Measurements from ENCODE around the gene OSBPL1A. TPM values are rescaled to one million over a fixed set of nuclear protein-coding genes. Genes with fewer than 3 reads are reported as not detected.

Gene OSBPL1A
- total RNA-seq, 1 experiment from 2014 or later = 53.1 TPM

GRCh38 chr18:24214144-24214543 is 183.5 kb downstream of the OSBPL1A start:
- Mint-ChIP-seq H3K9me3 (no peaks in the 10 kb centered on the region), H3K4me1 (peaks cover 19% of the 10 kb centered on the region), H3K27ac (no peak overlapping the region), H3K4me3 (no peak overlapping the region), H3K27me3 (ENCODE audit: low read depth) (no peaks in the 10 kb centered on the region), H3K36me3 (0 out of 2 replicates have a peak, but pooled peaks cover 3% of the 10 kb centered on the region)
- DNase-seq (ENCODE audit: low spot score) = no peak
- POLR2A ChIA-PET = no interaction called here
- CTCF ChIA-PET = interaction anchor here (2.3 kb wide), 1 partner anchor 38 kb away, joined by 9 read pairs; no protein-coding TSS in a partner anchor
- ATAC-seq = peak; percentile 77
- no peak for TF ChIP-seq PRDM15 (CRISPR knock-in tag; IDR thresholded peaks at IDR 0.05)
- no peak for TF ChIP-seq FOXP1 (CRISPR knock-in tag; IDR thresholded peaks at IDR 0.05; ENCODE audit: borderline replicate concordance)
- no peak for TF ChIP-seq MLX (CRISPR knock-in tag; IDR thresholded peaks at IDR 0.05)
- TF ChIP-seq JAZF1 (CRISPR knock-in tag; IDR thresholded peaks at IDR 0.05) = no peak
- no peak for TF ChIP-seq ELF4 (CRISPR knock-in tag; IDR thresholded peaks at IDR 0.05; ENCODE audit: low read depth)
- TF ChIP-seq GRHL2 (CRISPR knock-in tag; IDR thresholded peaks at IDR 0.05; ENCODE audit: insufficient replicate concordance, severe bottlenecking) = no peak
- TF ChIP-seq ESRRA (CRISPR knock-in tag; IDR thresholded peaks at IDR 0.05; ENCODE audit: borderline replicate concordance) = no peak
- no peak for TF ChIP-seq CREB1 (CRISPR knock-in tag; IDR thresholded peaks at IDR 0.05)
- TF ChIP-seq NFE2L1 (CRISPR knock-in tag; IDR thresholded peaks at IDR 0.05) = no peak
- no peak for TF ChIP-seq ERG (CRISPR knock-in tag; IDR thresholded peaks at IDR 0.05)
- no peak for TF ChIP-seq KAT7 (CRISPR knock-in tag; IDR thresholded peaks at IDR 0.05; ENCODE audit: borderline replicate concordance)
- TF ChIP-seq ZNF532 (CRISPR knock-in tag; IDR thresholded peaks at IDR 0.05; ENCODE audit: borderline replicate concordance) = no peak
- no peak for TF ChIP-seq JUN (CRISPR knock-in tag; IDR thresholded peaks at IDR 0.05)
- TF ChIP-seq STAT6 (CRISPR knock-in tag; conservative IDR thresholded peaks at IDR 0.05; ENCODE audit: low read depth) = no peak
- no peak for TF ChIP-seq ZMAT4 (CRISPR knock-in tag; IDR thresholded peaks at IDR 0.05)
- no peak for TF ChIP-seq HMGXB4 (CRISPR knock-in tag; IDR thresholded peaks at IDR 0.05)

All from WTC11 (cell line).